Vagina (tissue), 2 donors: ENCODE results near the gene PNPLA2. TPM values are rescaled to one million over a fixed set of nuclear protein-coding genes. Genes with fewer than 3 reads are reported as not detected.
A peak's percentile ranks its signal among the peaks of the same experiment; 100 is the strongest.

Experiments used
- DNase-seq, 2 donors: peaks; one replicate each; pipeline ENCODE4 v3.0.0-alpha.2; 2017; ENCODE audit errors: extremely low spot score in 2 of 2
- H3K27ac ChIP-seq: fragments of 200-600 bp; sonication (generic); one replicate; pipeline ENCODE4 v1.5.1; 2019
- H3K27me3 ChIP-seq: fragments of 200-600 bp; sonication (generic); one replicate; pipeline ENCODE4 v1.5.1; 2019
- H3K36me3 ChIP-seq, 2 donors: fragments of 200-600 bp; sonication (generic); one replicate each; pipeline ENCODE4 v1.5.1; 2017 to 2019
- H3K4me1 ChIP-seq: fragments of 200-600 bp; sonication (generic); one replicate; pipeline ENCODE4 v1.5.1; 2019
- H3K4me3 ChIP-seq, 2 donors: fragments of 200-600 bp; sonication (generic); 1 replicate in 1 of 2; 2 replicates in 1 of 2; pipeline ENCODE4 v1.5.1; 2016 to 2019
- H3K9me3 ChIP-seq: fragments of 200-600 bp; sonication (generic); one replicate; pipeline ENCODE4 v1.5.1; 2019
- CTCF ChIP-seq, 3 experiments: fragments of 450-650 bp in 2 of 3; fragments of 200-600 bp in 1 of 3; sonication (generic) in 1 of 3; IDR thresholded peaks; one replicate each; pipeline ENCODE4 v1.5.1; 2017 to 2019; ENCODE audit warnings: antibody characterized with exemption in 3 of 3, mild to moderate bottlenecking in 2 of 3, moderate library complexity in 2 of 3
- POLR2A ChIP-seq, 2 donors: fragments of 450-650 bp; IDR thresholded peaks; one replicate each; pipeline ENCODE4 v1.6.1; 2017; ENCODE audit warnings: antibody characterized with exemption in 2 of 2, mild to moderate bottlenecking in 2 of 2, moderate library complexity in 2 of 2
- POLR2AphosphoS5 ChIP-seq, 2 donors: sonication (generic); formaldehyde crosslinking; IDR thresholded peaks; one replicate each; pipeline ENCODE4 v1.9.0; 2017; ENCODE audit warnings: antibody characterized with exemption in 2 of 2, mild to moderate bottlenecking in 2 of 2, low read depth in 1 of 2; ENCODE audit not compliant: insufficient read depth in 1 of 2
- intact Hi-C: fragments of 100-400 bp; cut with DNase I; formaldehyde crosslinking; loops from one replicate; pipeline ENCODE4 v1.15.1; 2023
- total RNA-seq: library from RNA; depleted of rRNA; stranded (reverse); fragments of >200 nt; gene quantifications from one replicate; pipeline ENCODE4 v1.2.3, GENCODE V29; 2016

Gene PNPLA2
- total RNA-seq, 1 donor from 2014 or later, result 103 TPM

GRCh38 chr11:793556-793955 is 25.2 kb upstream of the PNPLA2 start:
- intact Hi-C loops, result no loop called here
- Histone ChIP-seq H3K36me3 (no peaks in the 10 kb centered on the region), H3K4me1 (peaks cover 48% of the 10 kb centered on the region)

GRCh38 chr11:794013-794765 is 24.5 kb upstream of the PNPLA2 start:
- no peak overlapping the region for H3K27ac ChIP-seq
- no peak for TF ChIP-seq POLR2A (IDR thresholded peaks at IDR 0.05)
- no peak for TF ChIP-seq CTCF (IDR thresholded peaks at IDR 0.05)
- TF ChIP-seq POLR2AphosphoS5 (IDR thresholded peaks at IDR 0.05; ENCODE audit: insufficient read depth in 1 of 2, low read depth in 1 of 2), result no peak
- no peak for DNase-seq
- H3K27me3 ChIP-seq, result no peaks in the 10 kb centered on the region
- no peak overlapping the region for H3K4me3 ChIP-seq
- no peaks in the 10 kb centered on the region for H3K9me3 ChIP-seq
- no peaks in the 10 kb centered on the region for H3K36me3 ChIP-seq
- intact Hi-C loops, result no loop called here
- H3K4me1 ChIP-seq, result peaks cover 50% of the 10 kb centered on the region

More at GRCh38 chr11:793556-793955, 25.2 kb upstream of the PNPLA2 start:
- no peak overlapping the region for H3K27ac ChIP-seq
- no peak overlapping the region for H3K4me3 ChIP-seq
- DNase-seq, result no peak
- no peaks in the 10 kb centered on the region for H3K27me3 ChIP-seq
- TF ChIP-seq POLR2A (IDR thresholded peaks at IDR 0.05), result no peak
- H3K9me3 ChIP-seq, result no peaks in the 10 kb centered on the region

GRCh38 chr11:794766-795633 is 23.7 kb upstream of the PNPLA2 start:
- Histone ChIP-seq H3K9me3 (no peaks in the 10 kb centered on the region), H3K27ac (peak overlapping the region; percentile 87), H3K27me3 (no peaks in the 10 kb centered on the region), H3K4me3 (peak overlapping the region; percentile 65 to 97), H3K36me3 (peaks cover 0 to 3% of the 10 kb centered on the region in 2 donors), H3K4me1 (peaks cover 45% of the 10 kb centered on the region)
- intact Hi-C loops, result no loop called here
- DNase-seq, result no peak
- TF ChIP-seq POLR2A (IDR thresholded peaks at IDR 0.05) (no peak), CTCF (IDR thresholded peaks at IDR 0.05) (no peak), POLR2AphosphoS5 (IDR thresholded peaks at IDR 0.05; ENCODE audit: insufficient read depth in 1 of 2, low read depth in 1 of 2) (no peak)

GRCh38 chr11:795634-796564 is 22.8 kb upstream of the PNPLA2 start:
- DNase-seq, result no peak
- H3K4me3 ChIP-seq, result peak overlapping the region; percentile 65 to 97
- intact Hi-C loops, result no loop called here
- H3K36me3 ChIP-seq, result peaks cover 0 to 9% of the 10 kb centered on the region in 2 donors
- peak overlapping the region; percentile 87 for H3K27ac ChIP-seq
- no peaks in the 10 kb centered on the region for H3K27me3 ChIP-seq
- no peak for TF ChIP-seq POLR2A (IDR thresholded peaks at IDR 0.05)
- peak in 1 of 2 donors; percentile 41 for TF ChIP-seq POLR2AphosphoS5 (IDR thresholded peaks at IDR 0.05; ENCODE audit: insufficient read depth in 1 of 2, low read depth in 1 of 2)
- no peaks in the 10 kb centered on the region for H3K9me3 ChIP-seq
- H3K4me1 ChIP-seq, result peaks cover 37% of the 10 kb centered on the region

GRCh38 chr11:796565-797295 is 22.0 kb upstream of the PNPLA2 start:
- Histone ChIP-seq H3K9me3 (no peaks in the 10 kb centered on the region), H3K4me1 (peaks cover 37% of the 10 kb centered on the region)
- no peak for TF ChIP-seq CTCF (IDR thresholded peaks at IDR 0.05)
- no peak for TF ChIP-seq POLR2A (IDR thresholded peaks at IDR 0.05)
- TF ChIP-seq POLR2AphosphoS5 (IDR thresholded peaks at IDR 0.05; ENCODE audit: insufficient read depth in 1 of 2, low read depth in 1 of 2), result no peak

More at GRCh38 chr11:796565-797295, 22.0 kb upstream of the PNPLA2 start:
- Histone ChIP-seq H3K36me3 (peaks cover 0 to 9% of the 10 kb centered on the region in 2 donors), H3K4me3 (peak overlapping the region; percentile 65 to 97), H3K27ac (peak overlapping the region; percentile 87), H3K27me3 (no peaks in the 10 kb centered on the region)
- intact Hi-C loops, result no loop called here
- no peak for DNase-seq
